HepG2 (cell line): ENCODE measurements around the gene FNIP2. TPM values are rescaled to one million over a fixed set of nuclear protein-coding genes. Genes with fewer than 3 reads are reported as not detected.
"Not testable (repeated sequence)": the region's sequence is repeated elsewhere in the genome, so short reads cannot be mapped to it uniquely, and the experiment has no call there.

Experiments
- ATAC-seq: fragments of 200-7000 bp; cut with Tn5 transposase; 3 replicates; pipeline ENCODE4 v1.9.1; 2020; ENCODE audit warnings: mild to moderate bottlenecking, moderate library complexity
- BruUV-seq: library from RNA; stranded (reverse); fragments of 400-500 nt; replicated peaks from 2 replicates; lab custom pipeline; 2021; lab: Mats Ljungman, UMichigan
- CTCF ChIA-PET: fragments of 300-600 bp; formaldehyde crosslinking; extraction: SDS; loops from one replicate; lab custom pipeline; 2021; ENCODE audit warnings: low total read pairs, inconsistent platforms, low intra/inter-chr PET ratio; lab: Yijun Ruan, JAX
- POLR2A ChIA-PET: fragments of 350-600 bp; sonication (Branson Sonifier 250); formaldehyde crosslinking; loops from one replicate; lab custom pipeline; 2020; ENCODE audit warnings: antibody characterized with exemption, inconsistent platforms; lab: Yijun Ruan, JAX
- DNase-seq: peaks from one replicate; pipeline ENCODE4 v3.0.0-alpha.2; 2015; ENCODE audit warnings: low spot score
- FAIRE-seq: peaks from 3 replicates; lab custom pipeline; 2011; peaks lifted over from hg19 to GRCh38; lab: Jason Lieb, UNC
- H2AFZ ChIP-seq: one replicate; pipeline ENCODE4 v1.6.1; 2011; ENCODE audit warnings: low read length, inconsistent platforms
- H3K27ac ChIP-seq: fragments of 300-600 bp; 3 replicates; pipeline ENCODE4 v1.8.0; 2011; ENCODE audit warnings: mixed run types, mild to moderate bottlenecking, mixed read lengths, low read length, inconsistent platforms; ENCODE audit not compliant: insufficient read depth; ENCODE audit errors: extremely low read length
- H3K27me3 ChIP-seq, 2 experiments: fragments of 200-600 bp in 1 of 2; 2 replicates in 1 of 2; 3 replicates in 1 of 2; pipeline versions ENCODE4 v1.6.0 to v1.8.0; 2011; ENCODE audit warnings: low read length in 2 of 2, mild to moderate bottlenecking in 2 of 2, moderate library complexity in 2 of 2, inconsistent platforms in 1 of 2; ENCODE audit not compliant: insufficient read depth in 2 of 2, control insufficient read depth in 1 of 2
- H3K36me3 ChIP-seq, 2 experiments: fragments of 200-600 bp in 1 of 2; replicated peaks in 1 of 2; 2 replicates in 1 of 2; 3 replicates in 1 of 2; pipeline versions ENCODE4 v1.5.1 to v1.8.0; 2011; ENCODE audit warnings: low read length in 2 of 2, inconsistent platforms in 1 of 2; ENCODE audit not compliant: insufficient read depth in 2 of 2, control insufficient read depth in 1 of 2
- H3K4me1 ChIP-seq: 2 replicates; pipeline ENCODE4 v1.5.1; 2012; ENCODE audit warnings: low read length, inconsistent platforms; ENCODE audit not compliant: insufficient read depth
- H3K4me2 ChIP-seq: 2 replicates; pipeline ENCODE4 v1.6.0; 2011; ENCODE audit warnings: low read depth, low read length, inconsistent platforms
- H3K4me3 ChIP-seq, 3 experiments: fragments of 200-600 bp in 1 of 3; sonication (generic), shearing (Covaris generic) in 1 of 3; replicated peaks in 1 of 3; 2 replicates each; pipeline ENCODE4 v1.5.1; 2011 to 2016; ENCODE audit warnings: low read length in 3 of 3, inconsistent platforms in 2 of 3, low read depth in 2 of 3, mild to moderate bottlenecking in 2 of 3, control low read depth in 1 of 3, mixed read lengths in 1 of 3; ENCODE audit not compliant: insufficient read depth in 1 of 3
- H3K79me2 ChIP-seq: one replicate; pipeline ENCODE4 v1.6.1; 2011; ENCODE audit warnings: low read length, inconsistent platforms; ENCODE audit not compliant: insufficient read depth
- H3K9ac ChIP-seq: 2 replicates; pipeline ENCODE4 v1.6.0; 2011; ENCODE audit warnings: mild to moderate bottlenecking, low read depth, low read length, inconsistent platforms; ENCODE audit not compliant: insufficient read depth
- H3K9me3 ChIP-seq: 2 replicates; pipeline ENCODE4 v1.5.1; 2012; ENCODE audit warnings: mild to moderate bottlenecking, low read length
- H4K20me1 ChIP-seq: 2 replicates; pipeline ENCODE4 v1.6.0; 2011; ENCODE audit warnings: inconsistent platforms, mild to moderate bottlenecking, low read length, moderate library complexity; ENCODE audit not compliant: insufficient read depth
- ZNF496 ChIP-seq: sonication (generic); formaldehyde crosslinking; IDR thresholded peaks from 2 replicates; pipeline ENCODE4 v1.8.1; 2023; ENCODE audit warnings: mild to moderate bottlenecking, moderate library complexity, missing genetic modification reagents; ENCODE audit not compliant: insufficient replicate concordance
- WGBS: methylation state at CpG from one replicate; pipeline ENCODE4 v1.1.6; 2017; ENCODE audit warnings: low lambda C conversion rate; 5-methylcytosine and 5-hydroxymethylcytosine counted together
- in situ Hi-C: cut with HindIII; loops from 2 replicates; pipeline ENCODE4 v1.10.0; 2017; ENCODE audit warnings: low pct_unique_long_range_greater_than_20kb; ENCODE audit not compliant: extremely low pct_ligation_motif_present
- intact Hi-C: fragments of 100-400 bp; cut with micrococcal nuclease; formaldehyde crosslinking; loops from one replicate; pipeline ENCODE4 v1.10.0; 2022; ENCODE audit not compliant: unreplicated experiment
- polyA plus RNA-seq, 8 experiments: library from polyadenylated mRNA; depleted of rRNA in 3 of 8; stranded (reverse) in 7 of 8; unstranded in 1 of 8; fragments of >200 nt; fragmentation: Illumina TruSeq in 4 of 8; extraction: Trizol in 4 of 8; gene quantifications; 2 replicates each; pipeline versions ENCODE4 v1.2.1 to v1.2.3, GENCODE V29; 2011 to 2016; ENCODE audit warnings: low read depth in 4 of 8, missing spikeins in 1 of 8, mixed read lengths in 1 of 8; ENCODE audit not compliant: insufficient read depth in 1 of 8
- total RNA-seq, 5 experiments: library from RNA; depleted of rRNA; stranded (reverse); fragments of >200 nt; fragmentation: Illumina TruSeq; extraction: Trizol; gene quantifications; 2 replicates each; pipeline ENCODE4 v1.2.3, GENCODE V29; 2016; ENCODE audit warnings: low read depth in 1 of 5
- TF ChIP-seq, protein P1 (sequence below): sonication (generic); formaldehyde crosslinking; IDR thresholded peaks from 2 replicates; pipeline ENCODE4 v1.4.0; 2020; ENCODE audit warnings: mild to moderate bottlenecking, missing genetic modification reagents, borderline replicate concordance

FNIP2 gene
- total and polyA plus RNA-seq, 2 of the 13 experiments (the other 11 are each of a cell fraction or from before 2014, with no cell fraction given), result 15.5 to 21.0 TPM

DNA sequence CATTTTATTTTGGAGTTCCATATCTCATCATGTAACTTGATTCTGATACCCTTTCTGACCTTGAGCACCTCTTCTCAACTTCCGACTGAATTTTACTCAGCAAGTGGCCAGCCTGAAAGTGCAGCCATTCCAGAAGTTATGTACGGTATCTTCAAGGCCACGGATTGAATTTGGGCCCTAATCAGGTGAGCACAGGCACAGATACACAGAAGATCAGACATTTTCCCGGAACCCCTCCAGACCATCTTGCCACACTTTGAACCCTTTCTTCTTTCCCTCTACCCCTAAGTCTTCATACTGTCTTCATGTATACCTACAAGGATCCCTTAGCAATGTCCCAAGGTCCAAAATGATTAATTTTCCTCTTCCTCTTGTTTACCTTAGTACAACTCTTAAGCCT is 108.2 kb downstream of the FNIP2 start (continued):
- TF ChIP-seq, protein P1, sequence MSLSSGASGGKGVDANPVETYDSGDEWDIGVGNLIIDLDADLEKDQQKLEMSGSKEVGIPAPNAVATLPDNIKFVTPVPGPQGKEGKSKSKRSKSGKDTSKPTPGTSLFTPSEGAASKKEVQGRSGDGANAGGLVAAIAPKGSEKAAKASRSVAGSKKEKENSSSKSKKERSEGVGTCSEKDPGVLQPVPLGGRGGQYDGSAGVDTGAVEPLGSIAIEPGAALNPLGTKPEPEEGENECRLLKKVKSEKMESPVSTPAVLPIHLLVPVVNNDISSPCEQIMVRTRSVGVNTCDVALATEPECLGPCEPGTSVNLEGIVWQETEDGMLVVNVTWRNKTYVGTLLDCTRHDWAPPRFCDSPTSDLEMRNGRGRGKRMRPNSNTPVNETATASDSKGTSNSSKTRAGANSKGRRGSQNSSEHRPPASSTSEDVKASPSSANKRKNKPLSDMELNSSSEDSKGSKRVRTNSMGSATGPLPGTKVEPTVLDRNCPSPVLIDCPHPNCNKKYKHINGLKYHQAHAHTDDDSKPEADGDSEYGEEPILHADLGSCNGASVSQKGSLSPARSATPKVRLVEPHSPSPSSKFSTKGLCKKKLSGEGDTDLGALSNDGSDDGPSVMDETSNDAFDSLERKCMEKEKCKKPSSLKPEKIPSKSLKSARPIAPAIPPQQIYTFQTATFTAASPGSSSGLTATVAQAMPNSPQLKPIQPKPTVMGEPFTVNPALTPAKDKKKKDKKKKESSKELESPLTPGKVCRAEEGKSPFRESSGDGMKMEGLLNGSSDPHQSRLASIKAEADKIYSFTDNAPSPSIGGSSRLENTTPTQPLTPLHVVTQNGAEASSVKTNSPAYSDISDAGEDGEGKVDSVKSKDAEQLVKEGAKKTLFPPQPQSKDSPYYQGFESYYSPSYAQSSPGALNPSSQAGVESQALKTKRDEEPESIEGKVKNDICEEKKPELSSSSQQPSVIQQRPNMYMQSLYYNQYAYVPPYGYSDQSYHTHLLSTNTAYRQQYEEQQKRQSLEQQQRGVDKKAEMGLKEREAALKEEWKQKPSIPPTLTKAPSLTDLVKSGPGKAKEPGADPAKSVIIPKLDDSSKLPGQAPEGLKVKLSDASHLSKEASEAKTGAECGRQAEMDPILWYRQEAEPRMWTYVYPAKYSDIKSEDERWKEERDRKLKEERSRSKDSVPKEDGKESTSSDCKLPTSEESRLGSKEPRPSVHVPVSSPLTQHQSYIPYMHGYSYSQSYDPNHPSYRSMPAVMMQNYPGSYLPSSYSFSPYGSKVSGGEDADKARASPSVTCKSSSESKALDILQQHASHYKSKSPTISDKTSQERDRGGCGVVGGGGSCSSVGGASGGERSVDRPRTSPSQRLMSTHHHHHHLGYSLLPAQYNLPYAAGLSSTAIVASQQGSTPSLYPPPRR (CRISPR knock-in tag), result no peak
- TF ChIP-seq ZNF496 (CRISPR knock-in tag), result no peak

DNA sequence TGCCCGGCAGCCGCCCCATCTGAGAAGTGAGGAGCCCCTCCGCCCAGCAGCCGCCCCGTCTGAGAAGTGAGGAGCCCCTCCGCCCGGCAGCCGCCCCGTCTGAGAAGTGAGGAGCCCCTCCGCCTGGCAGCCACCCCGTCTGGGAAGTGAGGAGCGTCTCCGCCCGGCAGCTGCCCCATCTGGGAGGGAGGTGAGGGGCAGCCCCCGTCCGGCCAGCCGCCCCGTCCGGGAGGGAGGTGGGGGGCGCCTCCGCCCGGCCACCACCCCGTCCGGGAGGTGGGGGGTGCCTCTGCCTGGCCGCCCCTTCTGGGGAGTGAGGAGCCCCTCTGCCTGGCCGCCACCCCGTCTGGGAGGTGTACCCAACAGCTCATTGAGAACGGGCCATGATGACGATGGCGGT is 113.3 kb downstream of the FNIP2 start:
- H3K27me3 ChIP-seq, DNase-seq, POLR2A ChIA-PET, FAIRE-seq, H3K4me3 ChIP-seq, H3K27ac ChIP-seq, H3K79me2 ChIP-seq, H3K4me1 ChIP-seq, intact Hi-C loops, H2AFZ ChIP-seq, H3K9me3 ChIP-seq, BruUV-seq, H4K20me1 ChIP-seq, H3K9ac ChIP-seq, in situ Hi-C loops, CTCF ChIA-PET, ATAC-seq, H3K4me2 ChIP-seq: not testable (repeated sequence)
- 99% methylated on average over 16 of the region's 30 CpGs for WGBS
- H3K36me3 ChIP-seq, result peaks cover 5 to 15% of the 10 kb centered on the region in 2 experiments; a peak in 3 of 5 replicates
